Vagina (tissue), 2 donors: ENCODE data around the gene PIGM.

ENCODE experiments used
- CTCF ChIP-seq, 3 experiments: fragments of 450-650 bp in 2 of 3; fragments of 200-600 bp in 1 of 3; sonication (generic) in 1 of 3; IDR thresholded peaks; one replicate each; pipeline ENCODE4 v1.5.1; 2017 to 2019; ENCODE audit warnings: antibody characterized with exemption in 3 of 3, mild to moderate bottlenecking in 2 of 3, moderate library complexity in 2 of 3
- POLR2A ChIP-seq, 2 donors: fragments of 450-650 bp; IDR thresholded peaks; one replicate each; pipeline ENCODE4 v1.6.1; 2017; ENCODE audit warnings: antibody characterized with exemption in 2 of 2, mild to moderate bottlenecking in 2 of 2, moderate library complexity in 2 of 2

- TF ChIP-seq POLR2A (IDR thresholded peaks at IDR 0.05) (no peak), CTCF (IDR thresholded peaks at IDR 0.05) (no peak)
Observed at GRCh38 chr1:159986531-159986930, 45.3 kb downstream of the PIGM start.
